GM12878 (cell line): Measurements from ENCODE around the gene MYH2. TPM values are rescaled to one million over a fixed set of nuclear protein-coding genes. Genes with fewer than 3 reads are reported as not detected.

ENCODE experiments used
- ATAC-seq: fragments of 200-7000 bp; cut with Tn5 transposase; 3 replicates; pipeline ENCODE4 v1.9.1; 2020; ENCODE audit warnings: mild to moderate bottlenecking, moderate library complexity
- BruUV-seq: library from RNA; stranded (reverse); fragments of 400-500 nt; replicated peaks from 2 replicates; lab custom pipeline; 2021; lab: Mats Ljungman, UMichigan
- CTCF ChIA-PET: fragments of 300-600 bp; sonication (Branson Sonifier 250); formaldehyde crosslinking; extraction: SDS; loops from one replicate; lab custom pipeline; 2021; ENCODE audit warnings: inconsistent platforms; lab: Yijun Ruan, JAX
- POLR2A ChIA-PET: fragments of 350-600 bp; formaldehyde crosslinking; extraction: SDS; loops from one replicate; lab custom pipeline; 2021; ENCODE audit warnings: inconsistent platforms; lab: Charles Lee
- RAD21 ChIA-PET: fragments of 300-600 bp; sonication (Branson Sonifier 250); formaldehyde crosslinking; loops from one replicate; lab custom pipeline; 2023; ENCODE audit warnings: antibody characterized with exemption; ENCODE audit not compliant: unreplicated experiment; lab: Charles Lee
- SMC1A ChIA-PET: fragments of 300-600 bp; sonication (Branson Sonifier 250); formaldehyde crosslinking; loops from one replicate; lab custom pipeline; 2023; ENCODE audit not compliant: unreplicated experiment, uncharacterized antibody; lab: Charles Lee
- DNase-seq: peaks from one replicate; pipeline ENCODE4 v3.0.0-alpha.2; 2011; ENCODE audit warnings: low read depth, low spot score
- FAIRE-seq: peaks from 3 replicates; lab custom pipeline; 2011; peaks lifted over from hg19 to GRCh38; lab: Jason Lieb, UNC
- H2AFZ ChIP-seq: 2 replicates; pipeline ENCODE4 v1.6.0; 2011; ENCODE audit warnings: low read depth, low read length, control low read depth; ENCODE audit not compliant: control insufficient read depth
- H3K27ac ChIP-seq: 2 replicates; pipeline ENCODE4 v1.5.1; 2011; ENCODE audit warnings: control low read depth; ENCODE audit not compliant: control insufficient read depth, insufficient read depth
- H3K27me3 ChIP-seq, 2 experiments: replicated peaks in 1 of 2; 2 replicates each; pipeline versions ENCODE4 v1.6.0 to v1.6.1; 2011; ENCODE audit warnings: low read length in 1 of 2; ENCODE audit not compliant: control insufficient read depth in 2 of 2, insufficient read depth in 2 of 2
- H3K36me3 ChIP-seq, 2 experiments: 2 replicates each; pipeline ENCODE4 v1.5.1; 2011; ENCODE audit warnings: low read length in 1 of 2; ENCODE audit not compliant: control insufficient read depth in 2 of 2, insufficient read depth in 2 of 2
- H3K4me1 ChIP-seq: 2 replicates; pipeline ENCODE4 v1.6.1; 2011; ENCODE audit warnings: mild to moderate bottlenecking, low read length, moderate library complexity, mixed read lengths; ENCODE audit not compliant: control insufficient read depth, insufficient read depth
- H3K4me2 ChIP-seq: 2 replicates; pipeline ENCODE4 v1.6.0; 2011; ENCODE audit warnings: control low read depth; ENCODE audit not compliant: control insufficient read depth, insufficient read depth
- H3K4me3 ChIP-seq: fragments of 200-600 bp; sonication (generic); 2 replicates; pipeline ENCODE4 v1.5.1; 2016
- H3K79me2 ChIP-seq: 2 replicates; pipeline ENCODE4 v1.6.0; 2011; ENCODE audit warnings: low read length; ENCODE audit not compliant: control insufficient read depth, insufficient read depth
- H3K9ac ChIP-seq: 2 replicates; pipeline ENCODE4 v1.8.0; 2011; ENCODE audit warnings: low read length, control low read depth, mixed read lengths; ENCODE audit not compliant: control insufficient read depth, insufficient read depth
- H3K9me3 ChIP-seq: replicated peaks from 3 replicates; pipeline ENCODE4 v1.5.1; 2011; ENCODE audit warnings: mild to moderate bottlenecking, low read length; ENCODE audit not compliant: control insufficient read depth, insufficient read depth
- H4K20me1 ChIP-seq: 2 replicates; pipeline ENCODE4 v1.6.0; 2011; ENCODE audit not compliant: control insufficient read depth, insufficient read depth
- ASH2L ChIP-seq: fragments of 300-600, 200-600 bp; sonication (generic); IDR thresholded peaks from 2 replicates; pipeline ENCODE4 v1.6.1; 2017; ENCODE audit warnings: low read depth, mild to moderate bottlenecking, borderline replicate concordance
- FOS ChIP-seq: IDR thresholded peaks from 3 replicates; pipeline ENCODE4 v1.6.1; 2011; ENCODE audit warnings: borderline replicate concordance; ENCODE audit not compliant: insufficient read length; ENCODE audit errors: extremely low read depth
- HSF1 ChIP-seq: fragments of 150-350 bp; IDR thresholded peaks from 2 replicates; pipeline ENCODE4 v1.6.1; 2014; ENCODE audit warnings: mild to moderate bottlenecking, low read depth, low read length
- IKZF1 ChIP-seq: fragments of 450-650 bp; conservative IDR thresholded peaks from 2 replicates; pipeline ENCODE4 v1.6.1; 2017; ENCODE audit warnings: antibody characterized with exemption, mild to moderate bottlenecking
- MTA2 ChIP-seq: fragments of 450-650 bp; IDR thresholded peaks from 2 replicates; pipeline ENCODE4 v1.6.1; 2016; ENCODE audit warnings: low read depth, mild to moderate bottlenecking, moderate library complexity
- WGBS: methylation state at CpG from one replicate; pipeline ENCODE4 v1.1.6; 2016; ENCODE audit warnings: low lambda C conversion rate; ENCODE audit not compliant: insufficient replicate concordance, insufficient coverage; ENCODE audit errors: missing lambda C conversion rate; 5-methylcytosine and 5-hydroxymethylcytosine counted together
- in situ Hi-C: fragments of 300-500 bp; cut with MboI; formaldehyde crosslinking; loops from 9 replicates; pipeline ENCODE4 v1.14.3; 2018; ENCODE audit warnings: mixed read lengths
- intact Hi-C: fragments of 100-400 bp; cut with micrococcal nuclease; formaldehyde crosslinking; loops from one replicate; pipeline ENCODE4 v1.14.2; 2022; ENCODE audit not compliant: unreplicated experiment
- polyA plus RNA-seq, 11 experiments: library from polyadenylated mRNA; depleted of rRNA in 4 of 11; unstranded in 6 of 11; stranded (reverse) in 5 of 11; fragments of >200 nt; fragmentation: Nextera tagmentation in 4 of 11; fragmentation: Illumina TruSeq in 1 of 11; extraction: Ambion mirVana in 4 of 11; extraction: Trizol in 1 of 11; gene quantifications; 1 replicate in 1 of 11; 2 replicates in 10 of 11; pipeline versions ENCODE4 v1.2.1 to v1.2.3, GENCODE V29; 2011 to 2016; ENCODE audit warnings: inconsistent platforms in 2 of 11, missing spikeins in 2 of 11, low read depth in 1 of 11
- total RNA-seq, 4 experiments: library from RNA; depleted of rRNA in 3 of 4; stranded (reverse); fragments of >200 nt in 3 of 4; fragmentation: Illumina TruSeq in 1 of 4; extraction: Trizol in 1 of 4; gene quantifications; 2 replicates each; pipeline versions ENCODE4 v1.2.1 to v1.2.3, GENCODE V29; 2013 to 2021

MYH2 gene
- total and polyA plus RNA-seq, 10 of the 15 experiments (the other 5 are each of a cell fraction or from before 2014, with no cell fraction given), result not detected

GRCh38 chr17:10492004-10492403, 57.5 kb downstream of the MYH2 start (continued):
- no peak for TF ChIP-seq HSF1

GRCh38 chr17:10482252-10482651, 67.2 kb downstream of the MYH2 start:
- FAIRE-seq (no peak), ATAC-seq (no peak), DNase-seq (no peak)
- Histone ChIP-seq H3K27me3 (no peaks in the 10 kb centered on the region), H3K9me3 (no peaks in the 10 kb centered on the region; the same call in 2 of the 3 replicates), H3K36me3 (no peaks in the 10 kb centered on the region), H3K4me1 (no peaks in the 10 kb centered on the region), H2AFZ (no peak overlapping the region), H3K79me2 (no peaks in the 10 kb centered on the region), H3K4me3 (no peak overlapping the region), H3K9ac (no peak overlapping the region), H3K4me2 (no peak overlapping the region), H3K27ac (no peak overlapping the region), H4K20me1 (no peaks in the 10 kb centered on the region)
- ChIA-PET CTCF (no interaction called here), RAD21 (no interaction called here), SMC1A (no interaction called here), POLR2A (no interaction called here)
- WGBS, result 0% methylated on average over 1 of the region's 1 CpG
- no peak for TF ChIP-seq MTA2
- no peak for TF ChIP-seq FOS
- TF ChIP-seq IKZF1, result no peak
- TF ChIP-seq ASH2L, result no peak
- in situ Hi-C loops, result no loop called here
- intact Hi-C loops, result no loop called here
- BruUV-seq, result no TSS peak
